Brain pericyte (primary cell): ENCODE measurements around the gene KCNIP3.
"Not testable (repeated sequence)": the region's sequence is repeated elsewhere in the genome, so short reads cannot be mapped to it uniquely, and the experiment has no call there.

Experiments used
- DNase-seq: peaks from one replicate; pipeline ENCODE4 v3.0.0-alpha.2; 2012; ENCODE audit warnings: low read depth, low spot score

KCNIP3 gene

GRCh38 chr2:95359501-95359930 is 62.4 kb downstream of the KCNIP3 start:
- no peak for DNase-seq

DNA sequence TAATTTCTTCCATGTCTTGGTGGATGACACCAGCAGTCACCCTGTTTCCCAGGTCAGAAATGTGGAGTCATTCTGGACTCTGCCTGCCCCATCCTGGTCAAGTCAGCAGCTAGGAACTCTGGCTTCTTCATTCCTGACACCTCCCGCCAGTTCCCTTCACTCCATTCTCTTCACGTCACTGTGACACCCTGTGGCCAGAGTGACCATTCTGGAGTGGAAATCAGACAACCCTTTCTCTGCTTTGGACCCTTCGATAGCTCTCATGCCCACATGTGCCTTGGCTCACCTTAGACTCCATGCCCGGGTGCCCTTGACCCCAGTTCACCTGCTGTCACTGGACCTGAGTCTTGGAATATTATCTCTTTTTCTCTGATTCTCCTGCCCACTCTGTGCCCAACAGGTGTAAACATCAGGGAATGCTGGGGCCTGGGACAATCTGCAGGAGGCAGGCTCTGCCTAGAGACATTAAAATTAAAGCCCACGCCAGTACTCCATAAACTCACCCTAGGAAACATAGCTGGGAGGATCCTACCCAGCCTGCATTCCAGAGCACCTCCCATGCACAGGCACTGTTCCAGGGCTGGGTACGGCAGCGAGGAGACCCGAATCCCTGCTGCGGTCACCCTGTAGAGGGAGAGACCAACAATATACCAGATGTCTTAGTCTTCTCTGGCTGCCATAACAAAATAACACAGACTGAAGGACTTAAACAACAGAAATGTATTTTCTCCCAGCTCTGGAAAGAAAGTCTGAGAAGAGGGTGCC is 64.3 kb downstream of the KCNIP3 start:
- DNase-seq, result no peak

DNA sequence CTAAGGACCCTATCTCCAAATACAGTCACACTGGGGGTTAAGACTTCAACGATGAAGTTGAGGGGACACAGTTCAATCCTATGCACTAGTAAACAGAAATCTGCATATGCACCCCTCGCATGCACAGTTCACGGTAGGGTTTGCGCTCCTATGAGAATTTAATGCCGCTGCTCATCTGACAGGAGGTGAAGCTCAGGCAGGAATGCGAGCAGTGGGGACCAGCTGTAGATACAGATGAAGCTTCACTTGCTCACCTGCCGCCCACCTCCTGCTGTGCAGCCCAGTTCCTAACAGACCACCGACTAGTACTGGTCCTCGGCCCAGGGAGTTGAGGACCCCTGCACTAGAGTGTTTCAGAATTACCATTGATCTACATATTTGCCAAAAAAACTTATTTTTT is 65.3 kb downstream of the KCNIP3 start:
- no peak for DNase-seq

GRCh38 chr2:95366514-95366913 is 69.4 kb downstream of the KCNIP3 start:
- DNase-seq, result no peak

DNA sequence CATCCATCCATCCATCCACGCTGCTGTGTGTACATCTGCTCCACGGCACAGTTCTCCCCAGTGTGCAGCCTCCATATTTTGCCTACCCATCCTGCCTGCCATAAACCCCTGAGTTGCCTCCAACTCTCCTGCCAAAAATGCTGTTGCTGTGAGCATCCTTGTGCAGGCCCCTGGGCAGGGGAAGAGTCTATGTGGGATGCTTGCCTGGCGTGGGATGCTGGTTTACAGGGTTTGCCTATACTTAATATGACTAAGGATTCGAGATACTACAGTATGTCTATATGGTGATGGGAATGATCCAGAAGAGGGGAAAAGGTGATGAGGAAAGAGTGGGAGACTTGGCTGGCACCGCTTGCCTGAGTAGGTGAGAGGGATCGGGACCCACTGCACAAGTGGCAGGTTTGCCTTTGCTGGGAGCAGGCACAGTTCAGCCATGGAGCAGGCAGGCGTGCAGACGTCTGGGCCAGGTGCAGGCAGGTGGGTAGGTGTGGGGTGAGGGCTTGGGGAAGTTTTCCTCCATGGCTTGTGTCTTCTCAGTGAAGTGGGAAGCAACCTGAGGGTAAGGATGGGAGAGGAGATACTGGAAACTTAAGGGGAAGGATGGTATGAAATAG is 75.2 kb downstream of the KCNIP3 start:
- DNase-seq, result no peak

GRCh38 chr2:95372845-95373244 is 75.7 kb downstream of the KCNIP3 start:
- DNase-seq, result no peak

DNA sequence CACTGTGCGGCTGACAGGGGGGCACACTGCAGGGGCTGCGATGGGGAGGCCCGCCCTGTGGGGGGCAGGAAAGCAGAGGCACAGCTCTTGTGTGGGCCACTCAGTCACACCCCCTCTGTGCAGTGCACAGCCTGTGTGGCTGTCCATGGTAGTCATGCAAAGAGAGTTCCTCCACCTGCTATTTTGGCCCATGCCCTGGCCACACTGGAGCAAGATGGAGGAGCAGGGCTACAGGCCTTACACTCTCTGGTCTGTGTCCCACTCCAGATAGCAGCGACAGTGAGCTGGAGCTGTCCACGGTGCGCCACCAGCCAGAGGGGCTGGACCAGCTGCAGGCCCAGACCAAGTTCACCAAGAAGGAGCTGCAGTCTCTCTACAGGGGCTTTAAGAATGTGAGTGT is 76.9 kb downstream of the KCNIP3 start:
- no peak for DNase-seq

DNA sequence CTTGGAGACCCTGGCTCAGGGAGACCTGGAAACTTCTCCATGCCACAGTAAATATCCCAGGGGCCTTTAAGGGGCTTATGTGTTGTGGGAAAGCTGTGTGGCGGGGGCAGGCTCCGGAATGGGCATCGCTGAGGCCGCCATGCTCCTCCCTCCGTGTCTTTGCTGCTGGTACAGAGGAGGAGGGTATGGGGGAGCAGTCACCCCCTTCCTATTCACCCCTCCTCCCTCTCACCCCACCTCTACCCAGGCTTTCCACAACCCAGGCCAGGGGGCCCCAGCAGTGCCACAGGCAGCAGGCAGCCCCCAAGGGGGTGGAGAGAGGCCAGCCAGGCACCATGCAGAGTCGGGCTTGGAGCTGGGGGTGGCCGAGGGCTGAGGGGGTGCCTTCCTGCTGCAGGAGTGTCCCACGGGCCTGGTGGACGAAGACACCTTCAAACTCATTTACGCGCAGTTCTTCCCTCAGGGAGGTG is 77.3 kb downstream of the KCNIP3 start:
- no peak for DNase-seq

GRCh38 chr2:95374921-95375471 is 77.8 kb downstream of the KCNIP3 start:
- no peak for DNase-seq

GRCh38 chr2:95375532-95376150 is 78.5 kb downstream of the KCNIP3 start:
- DNase-seq, result no peak

GRCh38 chr2:95376311-95377215 is 79.4 kb downstream of the KCNIP3 start:
- no peak for DNase-seq

- no peak for DNase-seq
Measured at GRCh38 chr2:95377216-95378123, 80.3 kb downstream of the KCNIP3 start.

DNA sequence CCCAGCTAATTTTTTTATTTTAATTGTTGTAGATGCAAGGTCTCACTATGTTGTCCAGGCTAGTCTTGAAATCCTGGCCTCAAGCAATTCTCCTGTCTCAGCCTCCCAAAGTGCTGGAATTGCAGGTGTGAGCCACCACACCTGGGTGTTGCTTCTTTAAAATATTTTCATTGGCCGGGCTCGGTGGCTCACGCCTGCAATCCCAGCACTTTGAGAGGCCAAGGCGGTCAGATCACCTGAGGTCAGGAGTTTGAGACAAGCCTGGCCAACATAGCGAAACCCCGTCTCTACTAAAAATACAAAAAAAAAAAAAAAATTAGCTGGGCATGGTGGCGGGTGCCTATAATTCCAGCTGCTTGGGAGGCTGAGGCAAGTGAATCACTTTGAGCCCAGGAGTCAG is 81.1 kb downstream of the KCNIP3 start:
- DNase-seq, result not testable (repeated sequence)

GRCh38 chr2:95379371-95379831 is 82.3 kb downstream of the KCNIP3 start:
- no peak for DNase-seq

GRCh38 chr2:95380280-95380679 is 83.1 kb downstream of the KCNIP3 start:
- DNase-seq, result no peak

- DNase-seq, result no peak
Measured at GRCh38 chr2:95380731-95381130, 83.6 kb downstream of the KCNIP3 start.

GRCh38 chr2:95381212-95382191 is 84.4 kb downstream of the KCNIP3 start:
- no peak for DNase-seq

DNA sequence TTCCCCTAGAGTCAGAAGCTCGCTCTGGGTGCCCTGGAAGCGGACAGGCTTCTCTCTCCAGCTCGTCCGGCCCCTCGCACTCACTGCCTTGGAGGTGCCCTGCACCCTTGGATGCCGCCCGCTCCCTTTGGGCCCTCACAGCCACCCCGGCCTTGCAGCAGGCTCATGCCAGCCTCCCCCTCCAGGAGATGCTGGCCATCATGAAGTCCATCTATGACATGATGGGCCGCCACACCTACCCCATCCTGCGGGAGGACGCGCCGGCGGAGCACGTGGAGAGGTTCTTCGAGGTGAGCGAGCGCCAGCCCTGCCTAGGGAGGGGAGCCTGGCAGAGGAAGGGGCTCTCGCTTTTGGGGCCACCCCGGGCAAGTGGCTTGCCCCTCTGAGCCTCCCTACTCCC is 85.0 kb downstream of the KCNIP3 start:
- no peak for DNase-seq
